ENCODE data around the gene PPL. TPM values are rescaled to one million over a fixed set of nuclear protein-coding genes. Genes with fewer than 3 reads are reported as not detected.

Gene PPL
- total and polyA plus RNA-seq, 2 of the 13 experiments (the other 11 are each of a cell fraction or from before 2014, with no cell fraction given) = 5.7 to 6.6 TPM

GRCh38 chr16:4936181-4936990 is 562 bp downstream of the PPL start (continued):
- TF ChIP-seq ZMYM3 (CRISPR knock-in tag; IDR thresholded peaks at IDR 0.05) (peak; percentile 57), TMF1 (CRISPR knock-in tag; IDR thresholded peaks at IDR 0.05; ENCODE audit: low read depth) (no peak), PRPF4 (IDR thresholded peaks at IDR 0.05; ENCODE audit: low read depth, low read length, poor library complexity, severe bottlenecking) (no peak), ZBTB38 (CRISPR knock-in tag; IDR thresholded peaks at IDR 0.05) (no peak; the same call in 1 of the 2 replicates), BCL3 (CRISPR knock-in tag; IDR thresholded peaks at IDR 0.05) (no peak), ZNF891 (CRISPR knock-in tag; IDR thresholded peaks at IDR 0.05) (no peak), ZNF3 (CRISPR knock-in tag; IDR thresholded peaks at IDR 0.05) (no peak), ZNF703 (CRISPR knock-in tag; IDR thresholded peaks at IDR 0.05; ENCODE audit: borderline replicate concordance) (0 out of 2 replicates have a peak, but pooled peaks have one; percentile 66), ZNF460 (CRISPR knock-in tag; IDR thresholded peaks at IDR 0.05; ENCODE audit: borderline replicate concordance) (no peak; the same call in 1 of the 2 replicates), GLMP (CRISPR knock-in tag; IDR thresholded peaks at IDR 0.05; ENCODE audit: borderline replicate concordance) (no peak), IRF2 (CRISPR knock-in tag; IDR thresholded peaks at IDR 0.05) (no peak), ZNF331 (CRISPR knock-in tag; IDR thresholded peaks at IDR 0.05) (no peak), PRMT3 (CRISPR knock-in tag; IDR thresholded peaks at IDR 0.05; ENCODE audit: borderline replicate concordance, low read depth) (no peak), TSC22D2 (CRISPR knock-in tag; IDR thresholded peaks at IDR 0.05; ENCODE audit: borderline replicate concordance) (peak; percentile 48; the same call in 1 of the 2 replicates), PHF8 (CRISPR knock-in tag; IDR thresholded peaks at IDR 0.05) (peak; percentile 54; the same call in 1 of the 2 replicates), TBP (CRISPR knock-in tag; IDR thresholded peaks at IDR 0.05) (no peak), ZNF574 (CRISPR knock-in tag; IDR thresholded peaks at IDR 0.05) (no peak), ZNF225 (CRISPR knock-in tag; IDR thresholded peaks at IDR 0.05) (no peak), ZNF335 (CRISPR knock-in tag; IDR thresholded peaks at IDR 0.05) (no peak), KDM4B (CRISPR knock-in tag; IDR thresholded peaks at IDR 0.05) (no peak), HNRNPLL (IDR thresholded peaks at IDR 0.05; ENCODE audit: low read depth, low read length, poor library complexity, severe bottlenecking) (peak; percentile 54), TOPORS (CRISPR knock-in tag; IDR thresholded peaks at IDR 0.05) (no peak), CREBL2 (CRISPR knock-in tag; IDR thresholded peaks at IDR 0.05; ENCODE audit: borderline replicate concordance) (no peak; the same call in 1 of the 2 replicates), ZNF138 (CRISPR knock-in tag; IDR thresholded peaks at IDR 0.05; ENCODE audit: low read depth) (no peak), RELA (CRISPR knock-in tag; IDR thresholded peaks at IDR 0.05) (no peak), ZFP90 (CRISPR knock-in tag; IDR thresholded peaks at IDR 0.05; ENCODE audit: borderline replicate concordance) (peak; percentile 78; the same call in 1 of the 2 replicates)

Measured in HepG2 (cell line).